Heart left ventricle (tissue), 16 donors: ENCODE data around the gene CLTB. TPM values are rescaled to one million over a fixed set of nuclear protein-coding genes. Genes with fewer than 3 reads are reported as not detected.

Experiments used
- ATAC-seq, 4 donors: fragments of 200-7000 bp; cut with Tn5 transposase; one replicate each; pipeline ENCODE4 v1.9.1; 2020 to 2022; ENCODE audit warnings: moderate library complexity in 4 of 4, mild to moderate bottlenecking in 3 of 4, moderate number of reproducible peaks in 1 of 4
- DNase-seq, 5 donors: peaks; one replicate each; pipeline ENCODE4 v3.0.0-alpha.2; 2020
- H3K27ac ChIP-seq, 12 donors: fragments of 200-600 bp; sonication (generic) in 4 of 12; one replicate each; pipeline versions ENCODE4 v1.5.0 to v1.8.0; 2016 to 2022; ENCODE audit warnings: mild to moderate bottlenecking in 2 of 12
- H3K27me3 ChIP-seq, 9 donors: fragments of 200-600 bp; sonication (generic) in 2 of 9; one replicate each; pipeline versions ENCODE4 v1.5.1 to v1.8.0; 2016 to 2022; ENCODE audit warnings: mild to moderate bottlenecking in 3 of 9
- H3K36me3 ChIP-seq, 9 donors: fragments of 200-600 bp; sonication (generic) in 2 of 9; one replicate each; pipeline versions ENCODE4 v1.5.0 to v1.8.0; 2018 to 2022; ENCODE audit warnings: mild to moderate bottlenecking in 2 of 9
- H3K4me1 ChIP-seq, 12 donors: fragments of 200-600 bp; sonication (generic) in 4 of 12; one replicate each; pipeline versions ENCODE4 v1.5.0 to v1.8.0; 2016 to 2022; ENCODE audit warnings: mild to moderate bottlenecking in 3 of 12
- H3K4me3 ChIP-seq, 12 donors: fragments of 200-600 bp; sonication (generic) in 4 of 12; one replicate each; pipeline versions ENCODE4 v1.5.0 to v1.8.0; 2017 to 2022; ENCODE audit warnings: mild to moderate bottlenecking in 9 of 12, moderate library complexity in 4 of 12
- H3K9me3 ChIP-seq, 12 donors: fragments of 200-600 bp; sonication (generic) in 4 of 12; one replicate each; pipeline versions ENCODE4 v1.5.0 to v1.8.0; 2016 to 2022; ENCODE audit warnings: mild to moderate bottlenecking in 1 of 12
- CTCF ChIP-seq, 12 donors: fragments of 200-600 bp; sonication (generic) in 4 of 12; IDR thresholded peaks; one replicate each; pipeline versions ENCODE4 v1.5.0 to v1.8.0; 2018 to 2022; ENCODE audit warnings: antibody characterized with exemption in 12 of 12, mild to moderate bottlenecking in 5 of 12
- POLR2A ChIP-seq, 2 donors: fragments of 450-650 bp; IDR thresholded peaks; one replicate each; pipeline ENCODE4 v1.6.1; 2017; ENCODE audit warnings: antibody characterized with exemption in 2 of 2, mild to moderate bottlenecking in 2 of 2, moderate library complexity in 2 of 2
- WGBS, 4 donors: extraction: QIAGEN DNeasy Blood & Tissue Kit in 2 of 4; methylation state at CpG; one replicate each; pipeline versions ENCODE4 v1.1.5 to v1.1.7; 2013 to 2018; 5-methylcytosine and 5-hydroxymethylcytosine counted together
- intact Hi-C, 10 donors: fragments of 100-400 bp; cut with DNase I; formaldehyde crosslinking; loops; one replicate each; pipeline versions ENCODE4 v1.11.1 to v1.14.2; 2022
- polyA plus RNA-seq, 2 donors: library from polyadenylated mRNA; stranded (reverse); fragments of 200-250 nt; gene quantifications; one replicate each; pipeline ENCODE4 v1.2.3, GENCODE V29; 2013
- total RNA-seq, 9 donors: library from RNA; depleted of rRNA in 2 of 9; stranded (reverse); fragments of >200 nt in 2 of 9; fragmentation: NEBNext Ultra II Directional in 3 of 9; extraction: Animal tissue kit (Norgen Biotek cat#: 25700) in 3 of 9; gene quantifications; one replicate each; pipeline versions ENCODE4 v1.1.0 to v1.2.4, GENCODE V29; 2016 to 2023
- donor health status: ischemic (EF 13 %, LVEDD 7.1; RV severe dilation, severe dysfunction).
- donor health status: healthy with polysubstance abuse.
- donor health status: DM: no; HTN: yes; CAD: no.
- donor health status: DM: no; HTN: no; CAD: no.
- donor health status: ischemic (EF 25% LVEDD 6.9; RV normal size, moderate dysfunction).
- donor health status: ischemic (EF 25% LVEDD 5.7; RV mildly dilated, moderate dysfunction).
- donor health status: healthy.
- donor health status: DM: yes; HTN: yes; CAD: no.
- donor health status: ischemic (EF 35%, LVEDD 5.7; RV mildly dilated, moderate dysfunction).
- donor health status: nonischemic (EF 11% LVEDD 7.7; RV severe dilation, severe dysfunction).
- donor health status: DM: yes; HTN: yes; CAD: no.
- donor health status: PGD.
- donor health status: ischemic (EF 29% LVEDD 5.4; RV normal size, mild dysfunction).
- donor health status: nonischemic (EF 23%, LVEDD 6.1; RV moderate dilation, normal function).

Gene CLTB
- total and polyA plus RNA-seq, 11 donors = 185 to 464 (median 300) TPM

GRCh38 chr5:176362233-176362490 is 54.2 kb downstream of the CLTB start:
- 71 to 79% (median 77%) methylated on average over 8 of the region's 8 CpGs for WGBS, 4 donors
- Histone ChIP-seq H3K9me3 (no peaks in the 10 kb centered on the region), H3K4me3 (peak overlapping the region in 11 of 12 donors; percentile 76 to 100 (median 89)), H3K36me3 (peaks cover 0 to 25% (median 22%) of the 10 kb centered on the region in 9 donors), H3K27me3 (no peaks in the 10 kb centered on the region), H3K27ac (peak overlapping the region in 11 of 12 donors; percentile 28 to 91 (median 86)), H3K4me1 (peaks cover 0 to 40% (median 22%) of the 10 kb centered on the region in 12 donors)
- TF ChIP-seq CTCF (IDR thresholded peaks at IDR 0.05) (no peak), POLR2A (IDR thresholded peaks at IDR 0.05) (no peak)
- no peak for ATAC-seq
- DNase-seq = no peak
- intact Hi-C loops = loop anchor here in 5 of 10 donors (1.0 to 10.0 kb wide), 7 partner anchors 26 to 283 kb away; partner anchors contain the start of genes HIGD2A (in 2 of the 5), NOP16 (in 2 of the 5), CLTB (in 1 of the 5) and FAF2 (in 1 of the 5)

GRCh38 chr5:176361437-176362232 is 54.7 kb downstream of the CLTB start, which contains the start of gene KIAA1191:
TSS of gene KIAA1191 (minus strand) at chr5:176361764. CDS start at chr5:176359508, 2,256 bp downstream.
- intact Hi-C loops = loop anchor here in 6 of 10 donors (1.0 to 10.0 kb wide), 9 partner anchors 27 to 283 kb away; partner anchors contain the start of genes CLTB (in 2 of the 6), HIGD2A (in 2 of the 6), NOP16 (in 2 of the 6) and FAF2 (in 1 of the 6)
- Histone ChIP-seq H3K27ac (peak within 1 kb of the TSS; percentile 28 to 91 (median 85)), H3K4me1 (peaks cover 0 to 40% (median 21%) of the 10 kb centered on the region in 12 donors), H3K4me3 (peak within 1 kb of the TSS; percentile 57 to 100 (median 87)), H3K27me3 (no peaks in the 10 kb centered on the region), H3K9me3 (no peaks in the 10 kb centered on the region), H3K36me3 (peaks cover 0 to 28% (median 22%) of the 10 kb centered on the region in 9 donors)
- peak; percentile 31 to 95 for TF ChIP-seq POLR2A (IDR thresholded peaks at IDR 0.05)
- peak in 6 of 12 donors; percentile 9 to 48 (median 36) for TF ChIP-seq CTCF (IDR thresholded peaks at IDR 0.05)
- ATAC-seq = peak; percentile 96 to 99 (median 97)
- 1 to 2% (median 1%) methylated on average over 42 to 56 of the region's 56 CpGs for WGBS, 4 donors
- peak; percentile 95 to 98 (median 97) for DNase-seq

GRCh38 chr5:176360894-176361436 is 55.4 kb downstream of the CLTB start:
- peak overlapping the region; percentile 57 to 100 (median 87) for H3K4me3 ChIP-seq
- WGBS, 4 donors = 2 to 3% (median 3%) methylated on average over 18 to 27 of the region's 27 CpGs
- peak in 2 of 5 donors; percentile 33 to 57 for DNase-seq
- H3K9me3 ChIP-seq = no peaks in the 10 kb centered on the region
- H3K4me1 ChIP-seq = peaks cover 0 to 35% (median 19%) of the 10 kb centered on the region in 12 donors
- H3K27me3 ChIP-seq = no peaks in the 10 kb centered on the region
- TF ChIP-seq CTCF (IDR thresholded peaks at IDR 0.05) (no peak), POLR2A (IDR thresholded peaks at IDR 0.05) (no peak)
- peak overlapping the region; percentile 28 to 91 (median 85) for H3K27ac ChIP-seq
- intact Hi-C loops = loop anchor here in 4 of 10 donors (1.0 to 10.0 kb wide), 7 partner anchors 28 to 284 kb away; partner anchors contain the start of genes CLTB (in 2 of the 4), FAF2 (in 1 of the 4), RNF44 (in 1 of the 4) and TSPAN17 (in 1 of the 4)
- H3K36me3 ChIP-seq = peaks cover 0 to 35% (median 22%) of the 10 kb centered on the region in 9 donors
- peak in 3 of 4 donors; percentile 3 to 22 (median 7) for ATAC-seq
